Liver (tissue), 9 donors: ENCODE measurements around the gene ALDH1A1. TPM values are rescaled to one million over a fixed set of nuclear protein-coding genes. Genes with fewer than 3 reads are reported as not detected.

ENCODE experiments used
- DNase-seq: peaks from one replicate; pipeline ENCODE4 v3.0.0-alpha.2; 2017; ENCODE audit warnings: low spot score
- H3K27ac ChIP-seq, 2 donors: one replicate each; pipeline ENCODE4 v1.7.0; 2013; ENCODE audit warnings: inconsistent platforms in 2 of 2, low read length in 2 of 2, control low read depth in 1 of 2, low read depth in 1 of 2, mild to moderate bottlenecking in 1 of 2
- H3K27me3 ChIP-seq, 4 donors: one replicate each; pipeline versions ENCODE4 v1.6.1 to v1.7.0; 2013; ENCODE audit warnings: low read length in 3 of 4, inconsistent platforms in 1 of 4, mild to moderate bottlenecking in 1 of 4, moderate library complexity in 1 of 4; ENCODE audit not compliant: control insufficient read depth in 4 of 4, insufficient read depth in 4 of 4
- H3K36me3 ChIP-seq, 4 donors: one replicate each; pipeline versions ENCODE4 v1.6.1 to v1.7.0; 2013; ENCODE audit warnings: low read length in 3 of 4, mild to moderate bottlenecking in 3 of 4, low read depth in 1 of 4, moderate library complexity in 1 of 4; ENCODE audit not compliant: control insufficient read depth in 4 of 4, insufficient read depth in 3 of 4
- H3K4me1 ChIP-seq, 4 donors: one replicate each; pipeline versions ENCODE4 v1.6.1 to v1.7.0; 2013; ENCODE audit warnings: low read length in 3 of 4, mild to moderate bottlenecking in 3 of 4, moderate library complexity in 1 of 4; ENCODE audit not compliant: control insufficient read depth in 4 of 4, insufficient read depth in 4 of 4
- H3K4me3 ChIP-seq, 3 donors: one replicate each; pipeline versions ENCODE4 v1.6.1 to v1.7.0; 2013; ENCODE audit warnings: low read length in 3 of 3, control low read depth in 1 of 3, low read depth in 1 of 3, mild to moderate bottlenecking in 1 of 3
- H3K9ac ChIP-seq, 2 donors: one replicate each; pipeline ENCODE4 v1.7.0; 2013; ENCODE audit warnings: low read length in 2 of 2, mild to moderate bottlenecking in 2 of 2, moderate library complexity in 2 of 2, control low read depth in 1 of 2, low read depth in 1 of 2
- H3K9me3 ChIP-seq, 4 donors: one replicate each; pipeline versions ENCODE4 v1.6.1 to v1.7.0; 2013; ENCODE audit warnings: low read length in 3 of 4; ENCODE audit not compliant: control insufficient read depth in 4 of 4
- EGR1 ChIP-seq, 2 donors: IDR thresholded peaks; 2 replicates each; pipeline ENCODE4 v1.6.1; 2016 to 2018; ENCODE audit warnings: antibody characterized with exemption in 2 of 2, low read depth in 2 of 2
- FOXA1 ChIP-seq: IDR thresholded peaks from 2 replicates; pipeline ENCODE4 v1.6.1; 2016; ENCODE audit warnings: antibody characterized with exemption
- GABPA ChIP-seq, 2 donors: IDR thresholded peaks in 1 of 2; conservative IDR thresholded peaks in 1 of 2; 2 replicates each; pipeline ENCODE4 v1.6.1; 2016; ENCODE audit warnings: antibody characterized with exemption in 2 of 2, mild to moderate bottlenecking in 1 of 2, moderate library complexity in 1 of 2
- HNF4A ChIP-seq, 2 donors: conservative IDR thresholded peaks; 2 replicates each; pipeline ENCODE4 v1.6.1; 2016; ENCODE audit warnings: antibody characterized with exemption in 2 of 2, mild to moderate bottlenecking in 2 of 2
- HNF4G ChIP-seq: IDR thresholded peaks from 2 replicates; pipeline ENCODE4 v1.6.1; 2016; ENCODE audit warnings: antibody characterized with exemption
- JUND ChIP-seq, 2 donors: IDR thresholded peaks; 2 replicates each; pipeline ENCODE4 v1.6.1; 2016; ENCODE audit warnings: antibody characterized with exemption in 2 of 2
- NR2F2 ChIP-seq: IDR thresholded peaks from 2 replicates; pipeline ENCODE4 v1.6.1; 2016; ENCODE audit warnings: antibody characterized with exemption
- RAD21 ChIP-seq, 2 donors: IDR thresholded peaks; 2 replicates each; pipeline ENCODE4 v1.6.1; 2016; ENCODE audit warnings: antibody characterized with exemption in 2 of 2, mild to moderate bottlenecking in 2 of 2
- RXRA ChIP-seq, 2 donors: IDR thresholded peaks; 2 replicates each; pipeline ENCODE4 v1.6.1; 2017 to 2018; ENCODE audit warnings: antibody characterized with exemption in 2 of 2, mild to moderate bottlenecking in 1 of 2
- YY1 ChIP-seq: IDR thresholded peaks from 2 replicates; pipeline ENCODE4 v1.6.1; 2016; ENCODE audit warnings: antibody characterized with exemption, mild to moderate bottlenecking
- WGBS: extraction: QIAGEN DNeasy Blood & Tissue Kit; methylation state at CpG from one replicate; pipeline ENCODE4 v1.1.7; 2013; 5-methylcytosine and 5-hydroxymethylcytosine counted together
- polyA plus RNA-seq, 2 donors: library from polyadenylated mRNA; stranded (reverse) in 1 of 2; unstranded in 1 of 2; fragments of 200-250 nt in 1 of 2; fragments of >200 nt in 1 of 2; fragmentation: Nextera tagmentation in 1 of 2; extraction: Ambion mirVana in 1 of 2; gene quantifications; one replicate each; pipeline versions ENCODE4 v1.2.1 to v1.2.3, GENCODE V29; 2013 to 2015
- total RNA-seq, 2 donors: library from RNA; depleted of rRNA; stranded (reverse); fragments of >200 nt; gene quantifications; one replicate each; pipeline ENCODE4 v1.2.3, GENCODE V29; 2014
- TF ChIP-seq, protein P1 (sequence below): IDR thresholded peaks from 2 replicates; pipeline ENCODE4 v1.6.1; 2016; ENCODE audit warnings: antibody characterized with exemption
- TF ChIP-seq, protein P2 (sequence below): IDR thresholded peaks from 2 replicates; pipeline ENCODE4 v1.6.1; 2016; ENCODE audit warnings: antibody characterized with exemption, mild to moderate bottlenecking
- donor health status: healthy.
- donor health status: healthy.
- donor health status: healthy.
- donor health status: healthy.
- donor health status: healthy.

The ALDH1A1 gene
- total and polyA plus RNA-seq, 4 donors = 118 to 433 (median 193) TPM

DNA sequence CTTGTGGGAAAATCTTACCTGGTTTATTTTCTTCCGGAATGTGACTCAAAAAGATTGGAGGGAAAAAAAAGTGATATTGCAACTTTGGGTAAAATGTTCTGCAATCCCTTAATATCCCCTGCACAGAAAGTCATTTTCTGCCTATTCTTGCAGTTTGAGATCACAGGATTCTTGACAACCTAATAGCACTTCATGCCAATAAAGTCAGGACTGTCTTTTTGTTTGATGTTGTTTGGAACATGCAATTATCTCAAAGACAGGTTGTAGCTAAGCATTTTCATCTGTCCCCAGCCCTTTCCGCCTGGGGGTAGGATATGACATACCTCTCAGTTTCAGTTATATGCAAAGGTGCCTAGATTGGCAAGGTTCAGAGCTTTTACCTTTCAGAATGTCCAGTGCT, 63.9 kb downstream of the ALDH1A1 start:
- no peak overlapping the region for H3K9ac ChIP-seq
- no peak for DNase-seq
- H3K27ac ChIP-seq = no peak overlapping the region
- H3K4me1 ChIP-seq = no peaks in the 10 kb centered on the region
- H3K27me3 ChIP-seq = no peaks in the 10 kb centered on the region
- H3K36me3 ChIP-seq = peaks cover 0 to 33% (median 17%) of the 10 kb centered on the region in 4 donors
- 97% methylated on average over 2 of the region's 2 CpGs for WGBS
- TF ChIP-seq RXRA (IDR thresholded peaks at IDR 0.05) (no peak), RAD21 (IDR thresholded peaks at IDR 0.05) (no peak), EGR1 (IDR thresholded peaks at IDR 0.05; ENCODE audit: low read depth in 2 of 2) (no peak), FOXA1 (no peak)
- H3K9me3 ChIP-seq = no peaks in the 10 kb centered on the region
- no peak overlapping the region for H3K4me3 ChIP-seq

GRCh38 chr9:72888067-72888466, 64.8 kb downstream of the ALDH1A1 start:
- no peak for TF ChIP-seq JUND (IDR thresholded peaks at IDR 0.05)
- no peak for TF ChIP-seq RXRA (IDR thresholded peaks at IDR 0.05)
- TF ChIP-seq, protein P1, sequence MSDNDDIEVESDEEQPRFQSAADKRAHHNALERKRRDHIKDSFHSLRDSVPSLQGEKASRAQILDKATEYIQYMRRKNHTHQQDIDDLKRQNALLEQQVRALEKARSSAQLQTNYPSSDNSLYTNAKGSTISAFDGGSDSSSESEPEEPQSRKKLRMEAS = no peak
- no peak for TF ChIP-seq HNF4A (conservative IDR thresholded peaks at IDR 0.05)
- TF ChIP-seq, protein P2, sequence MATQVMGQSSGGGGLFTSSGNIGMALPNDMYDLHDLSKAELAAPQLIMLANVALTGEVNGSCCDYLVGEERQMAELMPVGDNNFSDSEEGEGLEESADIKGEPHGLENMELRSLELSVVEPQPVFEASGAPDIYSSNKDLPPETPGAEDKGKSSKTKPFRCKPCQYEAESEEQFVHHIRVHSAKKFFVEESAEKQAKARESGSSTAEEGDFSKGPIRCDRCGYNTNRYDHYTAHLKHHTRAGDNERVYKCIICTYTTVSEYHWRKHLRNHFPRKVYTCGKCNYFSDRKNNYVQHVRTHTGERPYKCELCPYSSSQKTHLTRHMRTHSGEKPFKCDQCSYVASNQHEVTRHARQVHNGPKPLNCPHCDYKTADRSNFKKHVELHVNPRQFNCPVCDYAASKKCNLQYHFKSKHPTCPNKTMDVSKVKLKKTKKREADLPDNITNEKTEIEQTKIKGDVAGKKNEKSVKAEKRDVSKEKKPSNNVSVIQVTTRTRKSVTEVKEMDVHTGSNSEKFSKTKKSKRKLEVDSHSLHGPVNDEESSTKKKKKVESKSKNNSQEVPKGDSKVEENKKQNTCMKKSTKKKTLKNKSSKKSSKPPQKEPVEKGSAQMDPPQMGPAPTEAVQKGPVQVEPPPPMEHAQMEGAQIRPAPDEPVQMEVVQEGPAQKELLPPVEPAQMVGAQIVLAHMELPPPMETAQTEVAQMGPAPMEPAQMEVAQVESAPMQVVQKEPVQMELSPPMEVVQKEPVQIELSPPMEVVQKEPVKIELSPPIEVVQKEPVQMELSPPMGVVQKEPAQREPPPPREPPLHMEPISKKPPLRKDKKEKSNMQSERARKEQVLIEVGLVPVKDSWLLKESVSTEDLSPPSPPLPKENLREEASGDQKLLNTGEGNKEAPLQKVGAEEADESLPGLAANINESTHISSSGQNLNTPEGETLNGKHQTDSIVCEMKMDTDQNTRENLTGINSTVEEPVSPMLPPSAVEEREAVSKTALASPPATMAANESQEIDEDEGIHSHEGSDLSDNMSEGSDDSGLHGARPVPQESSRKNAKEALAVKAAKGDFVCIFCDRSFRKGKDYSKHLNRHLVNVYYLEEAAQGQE = no peak
- no peak for TF ChIP-seq GABPA (IDR thresholded peaks at IDR 0.05 in 1 of 2, conservative IDR thresholded peaks at IDR 0.05 in 1 of 2)
- no peak for TF ChIP-seq FOXA1
- no peak for TF ChIP-seq HNF4G
- TF ChIP-seq YY1 = no peak
- no peak for TF ChIP-seq NR2F2
- no peak for TF ChIP-seq EGR1 (IDR thresholded peaks at IDR 0.05; ENCODE audit: low read depth in 2 of 2)
- no peak overlapping the region for H3K9ac ChIP-seq
- no peaks in the 10 kb centered on the region for H3K9me3 ChIP-seq
- H3K4me1 ChIP-seq = no peaks in the 10 kb centered on the region
- no peak for DNase-seq
- H3K27ac ChIP-seq = no peak overlapping the region
- no peak overlapping the region for H3K4me3 ChIP-seq
- no peaks in the 10 kb centered on the region for H3K27me3 ChIP-seq
- 94% methylated on average over 2 of the region's 2 CpGs for WGBS
- peaks cover 0 to 32% (median 18%) of the 10 kb centered on the region in 4 donors for H3K36me3 ChIP-seq

DNA sequence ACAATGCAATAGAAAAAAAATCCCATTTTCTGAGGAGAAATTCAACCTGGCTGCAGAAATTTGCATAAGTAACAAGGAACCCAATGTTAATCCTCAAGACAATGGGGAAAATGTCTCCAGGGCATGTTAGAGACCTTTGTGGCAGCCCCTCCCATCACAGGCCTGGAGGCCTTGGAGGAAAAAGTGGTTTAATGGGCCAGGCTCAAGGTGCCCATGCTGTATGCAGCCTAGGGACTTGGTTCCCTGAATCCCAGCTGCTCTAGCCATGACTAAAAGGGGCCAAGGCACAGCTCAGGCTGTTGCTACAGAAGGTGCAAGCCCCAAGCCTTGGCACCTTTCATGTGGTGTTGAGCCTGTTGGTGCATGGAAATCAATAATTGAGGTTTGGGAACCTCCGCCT, 66.5 kb downstream of the ALDH1A1 start:
- Histone ChIP-seq H3K27me3 (no peaks in the 10 kb centered on the region), H3K36me3 (peaks cover 0 to 29% (median 12%) of the 10 kb centered on the region in 4 donors), H3K4me3 (no peak overlapping the region), H3K9me3 (no peaks in the 10 kb centered on the region), H3K27ac (no peak overlapping the region), H3K4me1 (no peaks in the 10 kb centered on the region), H3K9ac (no peak overlapping the region)
- TF ChIP-seq YY1 = no peak
- no peak for TF ChIP-seq JUND (IDR thresholded peaks at IDR 0.05)
- DNase-seq = no peak
- WGBS = 95% methylated on average over 1 of the region's 1 CpG
